GM12864 (cell line): ENCODE results near the gene CGN.

ENCODE experiments used
- DNase-seq: peaks from one replicate; pipeline ENCODE4 v3.0.0-alpha.2; 2011; ENCODE audit warnings: low read depth
- H3K4me3 ChIP-seq: 2 replicates; pipeline ENCODE4 v1.5.1; 2011; ENCODE audit warnings: mild to moderate bottlenecking, low read depth, low read length, control low read depth
- CTCF ChIP-seq: IDR thresholded peaks from 2 replicates; pipeline ENCODE4 v1.5.1; 2011; ENCODE audit warnings: low read depth, mild to moderate bottlenecking, moderate library complexity, low read length, control low read depth, inconsistent platforms; ENCODE audit errors: missing control alignments

Gene CGN

GRCh38 chr1:151509350-151510019, 1.7 kb upstream of the CGN start:
- TF ChIP-seq CTCF: no peak
- DNase-seq: no peak
- H3K4me3 ChIP-seq: no peak overlapping the region

GRCh38 chr1:151510020-151510405, 1.2 kb upstream of the CGN start:
- no peak overlapping the region for H3K4me3 ChIP-seq
- TF ChIP-seq CTCF: no peak
- no peak for DNase-seq

GRCh38 chr1:151510614-151510956, 602 bp upstream of the CGN start:
- TF ChIP-seq CTCF: no peak
- H3K4me3 ChIP-seq: peak overlapping the region; percentile 62
- no peak for DNase-seq

GRCh38 chr1:151511636-151512215, 539 bp downstream of the CGN start:
- peak; percentile 3 for TF ChIP-seq CTCF
- peak overlapping the region; percentile 62 for H3K4me3 ChIP-seq
- no peak for DNase-seq

- peak overlapping the region; percentile 62; the same call in 1 of the 2 replicates for H3K4me3 ChIP-seq
- no peak for DNase-seq
These were observed 1.1 kb downstream of the CGN start for GRCh38 chr1:151512326-151512725.

GRCh38 chr1:151512801-151513625, 1.8 kb downstream of the CGN start:
- no peak for DNase-seq
- H3K4me3 ChIP-seq: no peak overlapping the region
- TF ChIP-seq CTCF: no peak

More at GRCh38 chr1:151512326-151512725, 1.1 kb downstream of the CGN start:
- TF ChIP-seq CTCF: no peak
